ENCODE measurements around the gene BBS1. TPM values are rescaled to one million over a fixed set of nuclear protein-coding genes. Genes with fewer than 3 reads are reported as not detected.

Gene BBS1
- total and polyA plus RNA-seq, 4 donors = 4.2 to 18.5 (median 8.6) TPM

DNA sequence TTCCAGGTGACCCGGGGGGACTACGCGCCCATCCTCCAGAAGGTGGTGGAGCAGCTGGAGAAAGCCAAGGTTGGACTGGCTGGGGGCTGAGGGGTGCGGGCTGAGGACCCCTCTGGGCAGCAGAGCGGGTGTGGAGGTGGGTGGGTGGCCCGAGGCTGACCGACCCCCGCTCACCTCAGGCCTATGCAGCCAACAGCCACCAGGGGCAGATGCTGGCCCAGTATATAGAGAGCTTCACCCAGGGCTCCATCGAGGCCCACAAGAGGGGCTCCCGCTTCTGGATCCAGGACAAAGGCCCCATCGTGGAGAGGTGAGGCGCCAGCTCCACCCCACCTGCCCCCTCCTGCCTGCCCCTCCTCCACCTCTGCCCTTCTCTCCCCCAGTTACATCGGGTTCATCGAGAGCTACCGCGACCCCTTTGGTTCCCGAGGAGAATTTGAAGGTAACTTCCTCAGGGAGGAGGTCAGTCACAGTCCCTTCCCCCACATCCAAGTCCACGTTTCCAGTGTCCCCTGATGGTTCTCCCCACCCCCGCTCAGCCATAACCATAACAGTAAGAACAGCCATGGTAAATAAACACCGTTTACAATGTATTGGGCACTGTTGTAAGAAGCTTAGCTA is 19.0 kb upstream of the BBS1 start:
- Histone ChIP-seq H3K36me3 (ENCODE audit: control insufficient read depth in 4 of 4, insufficient read depth in 3 of 4, low read depth in 1 of 4, low read length in 3 of 4) (peaks cover 4 to 48% (median 8%) of the 10 kb centered on the region in 4 donors), H3K27me3 (ENCODE audit: control insufficient read depth in 4 of 4, insufficient read depth in 4 of 4, low read length in 3 of 4) (no peaks in the 10 kb centered on the region), H3K9ac (ENCODE audit: low read depth in 1 of 2, low read length in 2 of 2) (no peak overlapping the region), H3K27ac (ENCODE audit: low read depth in 1 of 2, low read length in 2 of 2) (no peak overlapping the region), H3K4me1 (ENCODE audit: control insufficient read depth in 4 of 4, insufficient read depth in 4 of 4, low read length in 3 of 4) (no peaks in the 10 kb centered on the region), H3K9me3 (ENCODE audit: control insufficient read depth in 4 of 4, low read length in 3 of 4) (no peaks in the 10 kb centered on the region), H3K4me3 (ENCODE audit: low read depth in 1 of 3, low read length in 3 of 3) (no peak overlapping the region)
- TF ChIP-seq GABPA (IDR thresholded peaks at IDR 0.05 in 1 of 2, conservative IDR thresholded peaks at IDR 0.05 in 1 of 2) (no peak), SP1 (IDR thresholded peaks at IDR 0.05) (no peak), HNF4G (IDR thresholded peaks at IDR 0.05) (no peak), FOXA2 (IDR thresholded peaks at IDR 0.05) (no peak), RAD21 (IDR thresholded peaks at IDR 0.05) (no peak), NR2F2 (IDR thresholded peaks at IDR 0.05) (no peak), FOXA1 (IDR thresholded peaks at IDR 0.05) (no peak), JUND (IDR thresholded peaks at IDR 0.05) (no peak), YY1 (IDR thresholded peaks at IDR 0.05) (no peak), EGR1 (IDR thresholded peaks at IDR 0.05; ENCODE audit: low read depth in 2 of 2) (no peak), RXRA (IDR thresholded peaks at IDR 0.05) (no peak)
- TF ChIP-seq, protein P1, sequence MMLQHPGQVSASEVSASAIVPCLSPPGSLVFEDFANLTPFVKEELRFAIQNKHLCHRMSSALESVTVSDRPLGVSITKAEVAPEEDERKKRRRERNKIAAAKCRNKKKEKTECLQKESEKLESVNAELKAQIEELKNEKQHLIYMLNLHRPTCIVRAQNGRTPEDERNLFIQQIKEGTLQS (IDR thresholded peaks at IDR 0.05) = no peak
- TF ChIP-seq, protein P2, sequence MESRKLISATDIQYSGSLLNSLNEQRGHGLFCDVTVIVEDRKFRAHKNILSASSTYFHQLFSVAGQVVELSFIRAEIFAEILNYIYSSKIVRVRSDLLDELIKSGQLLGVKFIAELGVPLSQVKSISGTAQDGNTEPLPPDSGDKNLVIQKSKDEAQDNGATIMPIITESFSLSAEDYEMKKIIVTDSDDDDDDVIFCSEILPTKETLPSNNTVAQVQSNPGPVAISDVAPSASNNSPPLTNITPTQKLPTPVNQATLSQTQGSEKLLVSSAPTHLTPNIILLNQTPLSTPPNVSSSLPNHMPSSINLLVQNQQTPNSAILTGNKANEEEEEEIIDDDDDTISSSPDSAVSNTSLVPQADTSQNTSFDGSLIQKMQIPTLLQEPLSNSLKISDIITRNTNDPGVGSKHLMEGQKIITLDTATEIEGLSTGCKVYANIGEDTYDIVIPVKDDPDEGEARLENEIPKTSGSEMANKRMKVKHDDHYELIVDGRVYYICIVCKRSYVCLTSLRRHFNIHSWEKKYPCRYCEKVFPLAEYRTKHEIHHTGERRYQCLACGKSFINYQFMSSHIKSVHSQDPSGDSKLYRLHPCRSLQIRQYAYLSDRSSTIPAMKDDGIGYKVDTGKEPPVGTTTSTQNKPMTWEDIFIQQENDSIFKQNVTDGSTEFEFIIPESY (IDR thresholded peaks at IDR 0.05) = no peak
- TF ChIP-seq, protein P3, sequence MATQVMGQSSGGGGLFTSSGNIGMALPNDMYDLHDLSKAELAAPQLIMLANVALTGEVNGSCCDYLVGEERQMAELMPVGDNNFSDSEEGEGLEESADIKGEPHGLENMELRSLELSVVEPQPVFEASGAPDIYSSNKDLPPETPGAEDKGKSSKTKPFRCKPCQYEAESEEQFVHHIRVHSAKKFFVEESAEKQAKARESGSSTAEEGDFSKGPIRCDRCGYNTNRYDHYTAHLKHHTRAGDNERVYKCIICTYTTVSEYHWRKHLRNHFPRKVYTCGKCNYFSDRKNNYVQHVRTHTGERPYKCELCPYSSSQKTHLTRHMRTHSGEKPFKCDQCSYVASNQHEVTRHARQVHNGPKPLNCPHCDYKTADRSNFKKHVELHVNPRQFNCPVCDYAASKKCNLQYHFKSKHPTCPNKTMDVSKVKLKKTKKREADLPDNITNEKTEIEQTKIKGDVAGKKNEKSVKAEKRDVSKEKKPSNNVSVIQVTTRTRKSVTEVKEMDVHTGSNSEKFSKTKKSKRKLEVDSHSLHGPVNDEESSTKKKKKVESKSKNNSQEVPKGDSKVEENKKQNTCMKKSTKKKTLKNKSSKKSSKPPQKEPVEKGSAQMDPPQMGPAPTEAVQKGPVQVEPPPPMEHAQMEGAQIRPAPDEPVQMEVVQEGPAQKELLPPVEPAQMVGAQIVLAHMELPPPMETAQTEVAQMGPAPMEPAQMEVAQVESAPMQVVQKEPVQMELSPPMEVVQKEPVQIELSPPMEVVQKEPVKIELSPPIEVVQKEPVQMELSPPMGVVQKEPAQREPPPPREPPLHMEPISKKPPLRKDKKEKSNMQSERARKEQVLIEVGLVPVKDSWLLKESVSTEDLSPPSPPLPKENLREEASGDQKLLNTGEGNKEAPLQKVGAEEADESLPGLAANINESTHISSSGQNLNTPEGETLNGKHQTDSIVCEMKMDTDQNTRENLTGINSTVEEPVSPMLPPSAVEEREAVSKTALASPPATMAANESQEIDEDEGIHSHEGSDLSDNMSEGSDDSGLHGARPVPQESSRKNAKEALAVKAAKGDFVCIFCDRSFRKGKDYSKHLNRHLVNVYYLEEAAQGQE (IDR thresholded peaks at IDR 0.05) = no peak
- TF ChIP-seq, protein P4, sequence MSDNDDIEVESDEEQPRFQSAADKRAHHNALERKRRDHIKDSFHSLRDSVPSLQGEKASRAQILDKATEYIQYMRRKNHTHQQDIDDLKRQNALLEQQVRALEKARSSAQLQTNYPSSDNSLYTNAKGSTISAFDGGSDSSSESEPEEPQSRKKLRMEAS (IDR thresholded peaks at IDR 0.05) = no peak
- TF ChIP-seq, protein P5, sequence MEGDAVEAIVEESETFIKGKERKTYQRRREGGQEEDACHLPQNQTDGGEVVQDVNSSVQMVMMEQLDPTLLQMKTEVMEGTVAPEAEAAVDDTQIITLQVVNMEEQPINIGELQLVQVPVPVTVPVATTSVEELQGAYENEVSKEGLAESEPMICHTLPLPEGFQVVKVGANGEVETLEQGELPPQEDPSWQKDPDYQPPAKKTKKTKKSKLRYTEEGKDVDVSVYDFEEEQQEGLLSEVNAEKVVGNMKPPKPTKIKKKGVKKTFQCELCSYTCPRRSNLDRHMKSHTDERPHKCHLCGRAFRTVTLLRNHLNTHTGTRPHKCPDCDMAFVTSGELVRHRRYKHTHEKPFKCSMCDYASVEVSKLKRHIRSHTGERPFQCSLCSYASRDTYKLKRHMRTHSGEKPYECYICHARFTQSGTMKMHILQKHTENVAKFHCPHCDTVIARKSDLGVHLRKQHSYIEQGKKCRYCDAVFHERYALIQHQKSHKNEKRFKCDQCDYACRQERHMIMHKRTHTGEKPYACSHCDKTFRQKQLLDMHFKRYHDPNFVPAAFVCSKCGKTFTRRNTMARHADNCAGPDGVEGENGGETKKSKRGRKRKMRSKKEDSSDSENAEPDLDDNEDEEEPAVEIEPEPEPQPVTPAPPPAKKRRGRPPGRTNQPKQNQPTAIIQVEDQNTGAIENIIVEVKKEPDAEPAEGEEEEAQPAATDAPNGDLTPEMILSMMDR (IDR thresholded peaks at IDR 0.05; ENCODE audit: low read depth, low read length, missing input control) = no peak
- DNase-seq (ENCODE audit: low spot score) = no peak
- 87% methylated on average over 20 of the region's 20 CpGs for WGBS
